Measurements from ENCODE around the gene PANX1. TPM values are rescaled to one million over a fixed set of nuclear protein-coding genes. Genes with fewer than 3 reads are reported as not detected.
A peak's percentile ranks its signal among the peaks of the same experiment; 100 is the strongest.

Gene PANX1
- total RNA-seq, 1 experiment from 2014 or later: 39.0 TPM

GRCh38 chr11:94183251-94183885, 54.7 kb downstream of the PANX1 start:
- H3K27ac ChIP-seq (ENCODE audit: low read depth, low read length, poor library complexity, severe bottlenecking): no peak overlapping the region
- H3K36me3 ChIP-seq (ENCODE audit: insufficient read depth, low read length, poor library complexity, severe bottlenecking): peaks cover 15% of the 10 kb centered on the region
- no peak overlapping the region for H3K4me3 ChIP-seq (ENCODE audit: low read depth, low read length, poor library complexity, severe bottlenecking)
- POLR2A ChIA-PET (ENCODE audit: low non-redundant PET): no interaction called here
- H3K9me3 ChIP-seq (ENCODE audit: low read depth, low read length, poor library complexity, severe bottlenecking): no peaks in the 10 kb centered on the region
- BruUV-seq (replicated peaks): no TSS peak
- no peaks in the 10 kb centered on the region for H3K27me3 ChIP-seq (replicated peaks; ENCODE audit: insufficient read depth, low read depth, low read length, poor library complexity)
- CTCF ChIA-PET: interaction anchor here (1.0 to 1.4 kb wide), 2 partner anchors 234 to 242 kb away, joined by 3 read pairs; no protein-coding TSS in a partner anchor
- intact Hi-C loops (cut with micrococcal nuclease; ENCODE audit: unreplicated experiment): loop anchor here (1.0 kb wide), 1 partner anchor 321 kb away; no protein-coding TSS in a partner anchor
- DNase-seq (ENCODE audit: low spot score): no peak
- peaks cover 16% of the 10 kb centered on the region for H3K4me1 ChIP-seq (ENCODE audit: insufficient read depth, low read length, poor library complexity, severe bottlenecking)
- TF ChIP-seq CTCF (conservative IDR thresholded peaks at IDR 0.05; ENCODE audit: low read depth, low read length): no peak
- TF ChIP-seq EZH2 (IDR thresholded peaks at IDR 0.05; ENCODE audit: borderline replicate concordance, low read depth, low read length, poor library complexity, severe bottlenecking): no peak

DNA sequence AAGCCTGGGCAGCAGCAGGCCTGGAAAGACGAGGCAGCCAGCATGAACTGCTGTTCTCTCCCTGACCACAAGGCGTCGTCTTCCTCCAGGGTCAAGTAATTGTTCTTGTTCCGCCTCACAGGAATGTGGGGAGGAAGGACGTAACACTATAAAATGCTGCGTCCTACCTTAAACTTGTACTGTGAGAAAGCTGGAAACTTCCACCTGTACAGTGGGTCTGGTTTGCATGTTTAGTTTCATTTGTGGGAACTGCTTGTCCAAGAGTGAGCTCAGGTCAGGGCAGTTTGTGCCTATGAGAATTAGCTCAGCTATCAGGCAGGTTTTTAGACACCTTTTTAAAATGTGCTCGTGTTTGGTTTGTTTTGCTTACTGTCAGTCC, 55.2 kb downstream of the PANX1 start:
- Histone ChIP-seq H3K36me3 (ENCODE audit: insufficient read depth, low read length, poor library complexity, severe bottlenecking) (peaks cover 15% of the 10 kb centered on the region), H3K27ac (ENCODE audit: low read depth, low read length, poor library complexity, severe bottlenecking) (no peak overlapping the region), H3K27me3 (replicated peaks; ENCODE audit: insufficient read depth, low read depth, low read length, poor library complexity) (no peaks in the 10 kb centered on the region), H3K4me3 (ENCODE audit: low read depth, low read length, poor library complexity, severe bottlenecking) (no peak overlapping the region), H3K9me3 (ENCODE audit: low read depth, low read length, poor library complexity, severe bottlenecking) (no peaks in the 10 kb centered on the region), H3K4me1 (ENCODE audit: insufficient read depth, low read length, poor library complexity, severe bottlenecking) (peaks cover 16% of the 10 kb centered on the region)
- TF ChIP-seq EZH2 (IDR thresholded peaks at IDR 0.05; ENCODE audit: borderline replicate concordance, low read depth, low read length, poor library complexity, severe bottlenecking): no peak
- TF ChIP-seq CTCF (conservative IDR thresholded peaks at IDR 0.05; ENCODE audit: low read depth, low read length): peak; percentile 88
- ChIA-PET CTCF (interaction anchor here (0.6 to 1.4 kb wide), 4 partner anchors 234 to 308 kb away, joined by 3 to 5 read pairs (median 3); no protein-coding TSS in a partner anchor), POLR2A (ENCODE audit: low non-redundant PET) (interaction anchor here (0.6 kb wide), 1 partner anchor 405 kb away, joined by 3 read pairs; no protein-coding TSS in a partner anchor)
- peak; percentile 60 for DNase-seq (ENCODE audit: low spot score)
- no TSS peak for BruUV-seq (replicated peaks)
- intact Hi-C loops (cut with micrococcal nuclease; ENCODE audit: unreplicated experiment): loop anchor here (1.0 to 2.0 kb wide), 2 partner anchors 233 to 320 kb away; no protein-coding TSS in a partner anchor

DNA sequence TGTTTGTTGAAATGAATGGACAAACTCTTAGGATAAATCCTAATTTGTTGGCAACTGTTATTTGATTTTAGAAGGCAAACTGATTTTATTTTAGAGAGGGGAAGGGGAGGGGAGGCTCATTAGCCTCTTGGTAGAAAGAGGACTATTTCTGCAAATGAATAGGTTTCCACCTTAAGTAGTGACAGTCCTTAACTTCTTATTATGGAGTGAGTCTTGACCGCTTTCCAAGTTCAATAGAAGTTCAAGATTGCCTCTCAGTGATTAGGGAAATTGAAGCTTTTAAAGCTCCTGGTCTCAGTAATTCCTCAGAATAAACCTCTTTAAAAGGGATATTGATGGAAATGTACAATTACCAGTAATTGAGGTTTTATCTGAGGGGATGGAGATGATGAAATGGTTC, 55.7 kb downstream of the PANX1 start:
- Histone ChIP-seq H3K36me3 (ENCODE audit: insufficient read depth, low read length, poor library complexity, severe bottlenecking) (peaks cover 15% of the 10 kb centered on the region), H3K9me3 (ENCODE audit: low read depth, low read length, poor library complexity, severe bottlenecking) (no peaks in the 10 kb centered on the region), H3K4me3 (ENCODE audit: low read depth, low read length, poor library complexity, severe bottlenecking) (no peak overlapping the region), H3K4me1 (ENCODE audit: insufficient read depth, low read length, poor library complexity, severe bottlenecking) (peaks cover 16% of the 10 kb centered on the region), H3K27ac (ENCODE audit: low read depth, low read length, poor library complexity, severe bottlenecking) (no peak overlapping the region), H3K27me3 (replicated peaks; ENCODE audit: insufficient read depth, low read depth, low read length, poor library complexity) (no peaks in the 10 kb centered on the region)
- CTCF ChIA-PET: interaction anchor here (0.6 to 1.0 kb wide), 3 partner anchors 241 to 308 kb away, joined by 3 to 5 read pairs (median 3); no protein-coding TSS in a partner anchor
- no peak for TF ChIP-seq EZH2 (IDR thresholded peaks at IDR 0.05; ENCODE audit: borderline replicate concordance, low read depth, low read length, poor library complexity, severe bottlenecking)
- no peak for TF ChIP-seq CTCF (conservative IDR thresholded peaks at IDR 0.05; ENCODE audit: low read depth, low read length)
- intact Hi-C loops (cut with micrococcal nuclease; ENCODE audit: unreplicated experiment): loop anchor here (2.0 kb wide), 1 partner anchor 232 kb away; no protein-coding TSS in a partner anchor
- DNase-seq (ENCODE audit: low spot score): no peak
- POLR2A ChIA-PET (ENCODE audit: low non-redundant PET): interaction anchor here (0.6 kb wide), 1 partner anchor 404 kb away, joined by 3 read pairs; no protein-coding TSS in a partner anchor
- no TSS peak for BruUV-seq (replicated peaks)

Data from A673 (cell line).